Vagina (tissue), 2 donors: ENCODE results near the gene SELENOS. TPM values are rescaled to one million over a fixed set of nuclear protein-coding genes. Genes with fewer than 3 reads are reported as not detected.

Experiments
- DNase-seq, 2 donors: peaks; one replicate each; pipeline ENCODE4 v3.0.0-alpha.2; 2017; ENCODE audit errors: extremely low spot score in 2 of 2
- H3K27ac ChIP-seq: fragments of 200-600 bp; sonication (generic); one replicate; pipeline ENCODE4 v1.5.1; 2019
- H3K27me3 ChIP-seq: fragments of 200-600 bp; sonication (generic); one replicate; pipeline ENCODE4 v1.5.1; 2019
- H3K36me3 ChIP-seq, 2 donors: fragments of 200-600 bp; sonication (generic); one replicate each; pipeline ENCODE4 v1.5.1; 2017 to 2019
- H3K4me1 ChIP-seq: fragments of 200-600 bp; sonication (generic); one replicate; pipeline ENCODE4 v1.5.1; 2019
- H3K4me3 ChIP-seq, 2 donors: fragments of 200-600 bp; sonication (generic); 1 replicate in 1 of 2; 2 replicates in 1 of 2; pipeline ENCODE4 v1.5.1; 2016 to 2019
- H3K9me3 ChIP-seq: fragments of 200-600 bp; sonication (generic); one replicate; pipeline ENCODE4 v1.5.1; 2019
- POLR2A ChIP-seq, 2 donors: fragments of 450-650 bp; IDR thresholded peaks; one replicate each; pipeline ENCODE4 v1.6.1; 2017; ENCODE audit warnings: antibody characterized with exemption in 2 of 2, mild to moderate bottlenecking in 2 of 2, moderate library complexity in 2 of 2
- POLR2AphosphoS5 ChIP-seq, 2 donors: sonication (generic); formaldehyde crosslinking; IDR thresholded peaks; one replicate each; pipeline ENCODE4 v1.9.0; 2017; ENCODE audit warnings: antibody characterized with exemption in 2 of 2, mild to moderate bottlenecking in 2 of 2, low read depth in 1 of 2; ENCODE audit not compliant: insufficient read depth in 1 of 2
- intact Hi-C: fragments of 100-400 bp; cut with DNase I; formaldehyde crosslinking; loops from one replicate; pipeline ENCODE4 v1.15.1; 2023
- total RNA-seq: library from RNA; depleted of rRNA; stranded (reverse); fragments of >200 nt; gene quantifications from one replicate; pipeline ENCODE4 v1.2.3, GENCODE V29; 2016
- TF ChIP-seq, protein P1 (sequence below), 3 experiments: fragments of 450-650 bp in 2 of 3; fragments of 200-600 bp in 1 of 3; sonication (generic) in 1 of 3; IDR thresholded peaks; one replicate each; pipeline ENCODE4 v1.5.1; 2017 to 2019; ENCODE audit warnings: antibody characterized with exemption in 3 of 3, mild to moderate bottlenecking in 2 of 3, moderate library complexity in 2 of 3

SELENOS gene
- total RNA-seq, 1 donor from 2014 or later, result 47.6 TPM

DNA sequence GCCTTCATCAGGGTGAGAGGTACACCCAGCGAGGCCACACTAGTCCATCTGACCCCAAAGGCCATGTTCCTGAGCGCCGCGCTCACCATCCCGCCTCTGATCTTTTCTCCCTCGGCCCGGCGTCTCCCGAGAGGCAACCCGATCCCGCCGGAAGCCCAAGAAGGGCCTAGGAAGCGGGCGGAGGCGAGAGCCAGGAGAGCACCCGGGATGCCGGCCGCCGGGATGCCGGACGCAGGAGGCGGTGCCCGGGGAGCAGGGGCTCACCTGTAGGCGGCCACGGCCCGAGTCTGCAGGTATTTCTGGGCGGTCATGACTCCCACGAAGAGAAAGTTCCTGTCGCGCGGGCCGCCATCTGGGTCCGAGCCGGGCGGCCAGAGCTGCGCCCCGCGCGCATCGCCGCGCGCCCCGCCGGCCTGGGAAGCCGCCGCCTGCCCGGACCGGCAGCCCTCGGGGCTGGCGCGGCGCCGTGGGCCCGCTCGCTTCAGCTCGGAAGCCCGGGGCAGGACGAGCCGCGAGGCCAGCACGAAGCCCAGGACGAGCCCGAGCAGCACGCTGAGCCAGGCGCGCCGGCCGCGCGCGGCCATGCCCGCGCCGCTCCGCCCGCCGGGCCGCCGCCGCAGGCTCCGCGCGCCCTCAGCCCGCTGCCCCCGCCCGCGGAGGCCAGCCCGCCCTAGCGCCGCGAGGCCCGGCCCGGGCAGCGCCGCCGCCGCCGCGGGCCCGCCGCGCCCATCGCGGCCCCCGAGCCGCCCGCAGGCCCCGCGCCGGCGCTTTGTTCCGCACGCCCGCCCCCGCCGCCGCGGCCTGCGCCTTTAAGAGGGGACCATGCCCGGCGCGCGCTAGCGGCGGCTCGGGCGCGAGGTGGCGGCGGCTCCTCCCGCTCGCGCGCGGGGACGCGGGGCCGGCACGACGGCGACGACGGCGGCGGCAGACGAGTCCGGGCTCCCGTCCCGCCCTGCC, 26.1 kb downstream of the SELENOS start:
- H3K27me3 ChIP-seq, result no peaks in the 10 kb centered on the region
- H3K27ac ChIP-seq, result peak overlapping the region; percentile 92
- peak overlapping the region; percentile 73 to 95 for H3K4me3 ChIP-seq
- no peak for DNase-seq
- H3K4me1 ChIP-seq, result peaks cover 57% of the 10 kb centered on the region
- H3K9me3 ChIP-seq, result no peaks in the 10 kb centered on the region
- no peak for TF ChIP-seq POLR2A (IDR thresholded peaks at IDR 0.05)
- TF ChIP-seq, protein P1, sequence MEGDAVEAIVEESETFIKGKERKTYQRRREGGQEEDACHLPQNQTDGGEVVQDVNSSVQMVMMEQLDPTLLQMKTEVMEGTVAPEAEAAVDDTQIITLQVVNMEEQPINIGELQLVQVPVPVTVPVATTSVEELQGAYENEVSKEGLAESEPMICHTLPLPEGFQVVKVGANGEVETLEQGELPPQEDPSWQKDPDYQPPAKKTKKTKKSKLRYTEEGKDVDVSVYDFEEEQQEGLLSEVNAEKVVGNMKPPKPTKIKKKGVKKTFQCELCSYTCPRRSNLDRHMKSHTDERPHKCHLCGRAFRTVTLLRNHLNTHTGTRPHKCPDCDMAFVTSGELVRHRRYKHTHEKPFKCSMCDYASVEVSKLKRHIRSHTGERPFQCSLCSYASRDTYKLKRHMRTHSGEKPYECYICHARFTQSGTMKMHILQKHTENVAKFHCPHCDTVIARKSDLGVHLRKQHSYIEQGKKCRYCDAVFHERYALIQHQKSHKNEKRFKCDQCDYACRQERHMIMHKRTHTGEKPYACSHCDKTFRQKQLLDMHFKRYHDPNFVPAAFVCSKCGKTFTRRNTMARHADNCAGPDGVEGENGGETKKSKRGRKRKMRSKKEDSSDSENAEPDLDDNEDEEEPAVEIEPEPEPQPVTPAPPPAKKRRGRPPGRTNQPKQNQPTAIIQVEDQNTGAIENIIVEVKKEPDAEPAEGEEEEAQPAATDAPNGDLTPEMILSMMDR (IDR thresholded peaks at IDR 0.05), result no peak
- TF ChIP-seq POLR2AphosphoS5 (IDR thresholded peaks at IDR 0.05; ENCODE audit: insufficient read depth in 1 of 2, low read depth in 1 of 2), result peak in 1 of 2 donors; percentile 46
- H3K36me3 ChIP-seq, result no peaks in the 10 kb centered on the region
- intact Hi-C loops, result loop anchor here (2.0 to 10.0 kb wide), 2 partner anchors 162 to 336 kb away; partner anchors contain the start of gene LRRK1

DNA sequence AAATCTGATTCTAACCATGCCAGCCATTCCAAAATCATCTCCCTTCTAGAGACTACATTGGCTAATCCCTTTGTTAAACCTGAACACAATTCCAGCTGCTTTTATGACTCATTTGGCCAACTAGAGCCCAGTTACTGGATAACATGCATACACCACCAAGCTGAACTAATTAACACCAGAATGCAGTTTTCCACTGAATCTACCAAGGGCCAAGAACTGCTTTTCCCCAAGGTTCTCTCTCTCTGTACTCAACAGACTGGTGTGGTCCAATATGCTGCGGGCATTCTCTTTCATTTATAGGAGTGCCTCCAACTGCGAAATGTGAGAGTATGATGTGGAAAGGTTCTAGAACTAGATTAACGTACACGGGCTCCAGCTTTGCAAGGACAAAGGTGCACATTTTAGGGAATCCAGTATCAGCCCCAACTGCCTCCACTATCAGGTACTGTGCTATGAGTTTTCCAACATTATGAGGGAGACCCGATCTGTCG, 26.9 kb downstream of the SELENOS start:
- DNase-seq, result no peak
- H3K27me3 ChIP-seq, result no peaks in the 10 kb centered on the region
- peak overlapping the region; percentile 73 to 95 for H3K4me3 ChIP-seq
- TF ChIP-seq POLR2AphosphoS5 (IDR thresholded peaks at IDR 0.05; ENCODE audit: insufficient read depth in 1 of 2, low read depth in 1 of 2), result no peak
- TF ChIP-seq, protein P1 (IDR thresholded peaks at IDR 0.05), result no peak
- no peak for TF ChIP-seq POLR2A (IDR thresholded peaks at IDR 0.05)
- H3K36me3 ChIP-seq, result no peaks in the 10 kb centered on the region
- intact Hi-C loops, result loop anchor here (2.0 to 10.0 kb wide), 2 partner anchors 162 to 336 kb away; partner anchors contain the start of gene LRRK1
- peak overlapping the region; percentile 73 for H3K27ac ChIP-seq
- H3K9me3 ChIP-seq, result no peaks in the 10 kb centered on the region
- H3K4me1 ChIP-seq, result peaks cover 65% of the 10 kb centered on the region

DNA sequence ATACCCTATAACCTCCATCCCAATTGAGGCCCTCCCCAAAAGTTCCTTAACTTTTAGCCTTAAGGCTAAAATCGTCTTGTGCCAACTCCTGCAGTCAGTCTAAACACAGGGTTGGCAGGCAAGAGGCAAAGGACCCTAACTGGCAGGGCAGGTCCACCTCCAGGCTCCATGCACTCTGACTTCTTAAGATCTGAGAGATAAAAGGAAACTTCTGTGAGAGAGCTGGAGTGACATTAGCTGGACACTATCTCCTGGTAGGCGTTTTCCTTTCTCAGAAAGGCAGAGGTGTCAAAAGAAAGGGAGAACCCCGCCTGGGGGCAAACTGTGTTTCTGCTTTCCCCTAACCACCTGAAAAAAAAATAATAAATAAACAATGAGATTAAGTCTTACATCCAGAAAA, 29.0 kb downstream of the SELENOS start:
- no peaks in the 10 kb centered on the region for H3K27me3 ChIP-seq
- DNase-seq, result no peak
- H3K4me1 ChIP-seq, result peaks cover 85% of the 10 kb centered on the region
- H3K4me3 ChIP-seq, result no peak overlapping the region
- no peak overlapping the region for H3K27ac ChIP-seq
- TF ChIP-seq, protein P1 (IDR thresholded peaks at IDR 0.05), result no peak
- no peak for TF ChIP-seq POLR2AphosphoS5 (IDR thresholded peaks at IDR 0.05; ENCODE audit: insufficient read depth in 1 of 2, low read depth in 1 of 2)
- TF ChIP-seq POLR2A (IDR thresholded peaks at IDR 0.05), result no peak
- intact Hi-C loops, result loop anchor here (10.0 kb wide), 1 partner anchor 53 kb away; no protein-coding TSS in a partner anchor
- no peaks in the 10 kb centered on the region for H3K9me3 ChIP-seq
- H3K36me3 ChIP-seq, result no peaks in the 10 kb centered on the region

DNA sequence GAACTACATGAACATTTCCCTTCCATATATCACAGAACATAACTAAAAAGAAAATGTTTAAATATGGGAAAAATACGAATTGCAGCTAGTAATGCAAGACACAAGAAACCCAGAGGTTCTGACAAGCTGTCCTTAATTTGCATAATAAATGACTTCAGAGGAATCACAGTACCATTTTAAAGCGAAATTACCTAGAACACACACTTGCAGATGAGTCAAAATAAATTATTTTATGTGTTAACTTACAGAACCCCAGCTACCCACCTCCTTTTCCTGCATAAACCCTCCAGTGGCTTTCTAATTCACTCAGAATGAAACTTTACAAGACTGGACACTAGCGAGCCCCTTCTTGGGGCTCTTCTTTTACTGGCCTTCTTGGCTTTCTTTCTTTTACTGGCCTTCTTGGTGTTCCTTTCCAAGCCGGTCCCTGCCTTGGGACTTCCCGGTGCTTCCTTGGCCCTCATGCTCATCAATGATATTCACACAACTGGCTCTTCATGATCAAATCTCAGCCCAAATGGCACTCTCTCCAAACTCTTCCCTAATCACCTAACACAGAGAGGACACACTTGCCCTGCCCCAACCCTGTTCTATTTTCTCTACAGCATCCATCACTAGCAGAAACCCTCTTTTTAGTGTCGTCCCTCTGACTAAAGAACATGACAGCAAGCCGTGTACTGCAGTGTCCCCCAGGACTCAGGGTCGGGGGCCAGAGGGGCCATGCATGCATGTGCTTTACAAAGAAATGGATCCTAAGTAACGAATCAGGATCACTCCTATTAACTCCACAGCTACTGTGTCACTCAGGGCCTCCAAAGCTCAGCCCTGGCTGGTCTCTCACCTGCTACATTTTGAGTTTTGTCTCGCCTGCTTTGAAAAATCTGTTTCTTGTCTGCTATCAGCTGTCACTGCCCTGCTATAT, 30.2 kb downstream of the SELENOS start:
- Histone ChIP-seq H3K36me3 (no peaks in the 10 kb centered on the region), H3K4me1 (peaks cover 88% of the 10 kb centered on the region), H3K4me3 (no peak overlapping the region), H3K27me3 (no peaks in the 10 kb centered on the region), H3K27ac (no peak overlapping the region), H3K9me3 (no peaks in the 10 kb centered on the region)
- DNase-seq, result no peak
- TF ChIP-seq POLR2A (IDR thresholded peaks at IDR 0.05), result no peak
- TF ChIP-seq POLR2AphosphoS5 (IDR thresholded peaks at IDR 0.05; ENCODE audit: insufficient read depth in 1 of 2, low read depth in 1 of 2), result no peak
- TF ChIP-seq, protein P1 (IDR thresholded peaks at IDR 0.05), result no peak
- intact Hi-C loops, result loop anchor here (10.0 kb wide), 1 partner anchor 52 kb away; no protein-coding TSS in a partner anchor
